Measurements from ENCODE around the gene CD79B. TPM values are rescaled to one million over a fixed set of nuclear protein-coding genes. Genes with fewer than 3 reads are reported as not detected.
A peak's percentile ranks its signal among the peaks of the same experiment; 100 is the strongest.
"Not testable (repeated sequence)": the region's sequence is repeated elsewhere in the genome, so short reads cannot be mapped to it uniquely, and the experiment has no call there.

The CD79B gene
- total and polyA plus RNA-seq, 2 of the 13 experiments (the other 11 are each of a cell fraction or from before 2014, with no cell fraction given): not detected

GRCh38 chr17:63892316-63893037 is 39.7 kb downstream of the CD79B start:
- H4K20me1 ChIP-seq (ENCODE audit: insufficient read depth, low read length); H2AFZ ChIP-seq (ENCODE audit: low read length); H3K27ac ChIP-seq (ENCODE audit: extremely low read length, insufficient read depth, low read length); H3K9ac ChIP-seq (ENCODE audit: insufficient read depth, low read depth, low read length); CTCF ChIA-PET (ENCODE audit: low intra/inter-chr PET ratio, low total read pairs); H3K4me3 ChIP-seq (replicated peaks in 1 of 3; ENCODE audit: insufficient read depth in 1 of 3, low read depth in 2 of 3, low read length in 3 of 3); DNase-seq (ENCODE audit: low spot score); H3K4me2 ChIP-seq (ENCODE audit: low read depth, low read length); intact Hi-C loops (cut with micrococcal nuclease; ENCODE audit: unreplicated experiment); BruUV-seq (replicated peaks); H3K36me3 ChIP-seq (replicated peaks in 1 of 2; ENCODE audit: control insufficient read depth in 1 of 2, insufficient read depth in 2 of 2, low read length in 2 of 2); FAIRE-seq; H3K9me3 ChIP-seq (ENCODE audit: low read length); H3K79me2 ChIP-seq (ENCODE audit: insufficient read depth, low read length); in situ Hi-C loops (cut with HindIII; ENCODE audit: extremely low pct_ligation_motif_present, low pct_unique_long_range_greater_than_20kb); POLR2A ChIA-PET; H3K4me1 ChIP-seq (ENCODE audit: insufficient read depth, low read length); H3K27me3 ChIP-seq (ENCODE audit: control insufficient read depth in 1 of 2, insufficient read depth in 2 of 2, low read length in 2 of 2): not testable (repeated sequence)
- peak; percentile 72 for ATAC-seq
- TF ChIP-seq CTCF (CRISPR knock-in tag; IDR thresholded peaks at IDR 0.05): peak; percentile 49
- 14% methylated on average over 10 of the region's 11 CpGs for WGBS (ENCODE audit: low lambda C conversion rate)

DNA sequence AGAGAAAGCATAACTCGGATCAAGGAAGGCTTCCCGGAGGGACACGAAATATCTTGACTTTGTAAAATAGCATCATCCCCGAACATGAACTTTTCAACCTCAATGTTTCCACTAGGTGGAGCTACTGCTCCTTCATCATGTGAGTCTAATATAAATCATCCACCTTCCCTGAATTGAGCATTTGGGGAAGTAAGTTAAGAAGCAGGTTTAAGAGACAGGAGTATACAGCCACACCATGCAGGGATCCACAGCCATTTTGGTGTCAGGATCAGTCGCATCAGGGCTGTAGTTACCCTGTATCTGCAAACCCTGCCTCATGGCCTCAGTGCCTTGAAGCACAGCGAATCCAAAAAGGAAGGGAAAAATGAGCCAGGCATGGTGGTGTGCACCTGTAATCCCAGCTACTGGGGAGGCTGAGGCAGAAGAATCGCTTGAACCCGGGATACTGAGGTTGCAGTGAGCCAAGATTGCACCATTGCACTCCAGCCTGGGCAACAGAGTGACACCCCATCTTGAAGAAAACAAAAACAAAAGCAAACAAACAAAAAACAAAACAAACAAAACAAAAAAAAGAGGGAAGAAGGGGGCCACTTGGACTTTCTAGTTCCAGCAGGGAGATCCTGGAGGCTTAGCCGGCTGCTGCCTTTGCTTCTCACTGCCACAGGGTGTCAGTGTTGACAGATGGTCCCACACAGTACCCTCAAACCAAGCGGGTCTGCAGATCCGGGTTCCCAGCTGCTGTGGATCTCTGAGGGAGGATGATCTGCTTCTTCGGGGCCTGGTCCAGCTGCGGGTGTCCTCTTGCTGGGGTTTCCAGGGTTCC is 42.9 kb downstream of the CD79B start:
- CTCF ChIA-PET (ENCODE audit: low intra/inter-chr PET ratio, low total read pairs): interaction anchor here (1.0 kb wide), 1 partner anchor 102 kb away, joined by 3 read pairs; no protein-coding TSS in a partner anchor
- peak; percentile 40 for TF ChIP-seq STAG1 (CRISPR knock-in tag; IDR thresholded peaks at IDR 0.05)
- TF ChIP-seq CTCF (CRISPR knock-in tag; IDR thresholded peaks at IDR 0.05): peak; percentile 52
- DNase-seq (ENCODE audit: low spot score) (peak; percentile 33), FAIRE-seq (peak; percentile 15), ATAC-seq (peak; percentile 96)
- H3K27ac ChIP-seq (ENCODE audit: extremely low read length, insufficient read depth, low read length); H3K4me2 ChIP-seq (ENCODE audit: low read depth, low read length); intact Hi-C loops (cut with micrococcal nuclease; ENCODE audit: unreplicated experiment); H3K79me2 ChIP-seq (ENCODE audit: insufficient read depth, low read length); H4K20me1 ChIP-seq (ENCODE audit: insufficient read depth, low read length); H3K9me3 ChIP-seq (ENCODE audit: low read length); H3K36me3 ChIP-seq (replicated peaks in 1 of 2; ENCODE audit: control insufficient read depth in 1 of 2, insufficient read depth in 2 of 2, low read length in 2 of 2); H3K9ac ChIP-seq (ENCODE audit: insufficient read depth, low read depth, low read length); H3K4me3 ChIP-seq (replicated peaks in 1 of 3; ENCODE audit: insufficient read depth in 1 of 3, low read depth in 2 of 3, low read length in 3 of 3); H3K4me1 ChIP-seq (ENCODE audit: insufficient read depth, low read length); POLR2A ChIA-PET; in situ Hi-C loops (cut with HindIII; ENCODE audit: extremely low pct_ligation_motif_present, low pct_unique_long_range_greater_than_20kb); H2AFZ ChIP-seq (ENCODE audit: low read length); BruUV-seq (replicated peaks): not testable (repeated sequence)
- WGBS (ENCODE audit: low lambda C conversion rate): 8% methylated on average over 12 of the region's 13 CpGs
- H3K27me3 ChIP-seq (ENCODE audit: control insufficient read depth in 1 of 2, insufficient read depth in 2 of 2, low read length in 2 of 2): peaks cover 1 to 10% of the 10 kb centered on the region in 2 experiments; a peak in 3 of 5 replicates

DNA sequence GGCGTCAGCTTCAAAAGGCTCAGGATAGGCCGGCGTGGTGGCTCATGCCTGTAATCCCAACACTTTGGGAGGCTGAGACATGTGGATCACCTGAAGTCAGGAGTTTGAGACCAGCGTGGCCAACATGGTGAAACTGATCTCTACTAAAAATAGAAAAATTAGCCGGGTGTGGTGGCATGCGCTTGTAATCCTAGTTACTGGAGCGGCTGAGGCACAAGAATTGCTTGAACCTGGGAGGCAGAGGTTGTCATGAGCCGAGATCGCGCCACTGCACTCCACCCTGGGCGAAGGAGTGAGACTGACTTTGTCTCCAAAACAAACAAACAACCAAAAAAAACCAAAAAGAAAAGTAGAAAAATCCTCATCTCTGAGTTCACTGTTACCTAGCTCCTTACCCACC is 47.0 kb downstream of the CD79B start:
- FAIRE-seq; H3K4me2 ChIP-seq (ENCODE audit: low read depth, low read length); H3K4me1 ChIP-seq (ENCODE audit: insufficient read depth, low read length); H3K9ac ChIP-seq (ENCODE audit: insufficient read depth, low read depth, low read length); H3K4me3 ChIP-seq (replicated peaks in 1 of 3; ENCODE audit: insufficient read depth in 1 of 3, low read depth in 2 of 3, low read length in 3 of 3); H4K20me1 ChIP-seq (ENCODE audit: insufficient read depth, low read length); H3K9me3 ChIP-seq (ENCODE audit: low read length); POLR2A ChIA-PET; ATAC-seq; DNase-seq (ENCODE audit: low spot score); BruUV-seq (replicated peaks); H3K79me2 ChIP-seq (ENCODE audit: insufficient read depth, low read length); H3K36me3 ChIP-seq (replicated peaks in 1 of 2; ENCODE audit: control insufficient read depth in 1 of 2, insufficient read depth in 2 of 2, low read length in 2 of 2); H3K27ac ChIP-seq (ENCODE audit: extremely low read length, insufficient read depth, low read length); CTCF ChIA-PET (ENCODE audit: low intra/inter-chr PET ratio, low total read pairs); intact Hi-C loops (cut with micrococcal nuclease; ENCODE audit: unreplicated experiment); H2AFZ ChIP-seq (ENCODE audit: low read length); in situ Hi-C loops (cut with HindIII; ENCODE audit: extremely low pct_ligation_motif_present, low pct_unique_long_range_greater_than_20kb): not testable (repeated sequence)
- WGBS (ENCODE audit: low lambda C conversion rate): 38% methylated on average over 8 of the region's 11 CpGs
- H3K27me3 ChIP-seq (ENCODE audit: control insufficient read depth in 1 of 2, insufficient read depth in 2 of 2, low read length in 2 of 2): peaks cover 1 to 10% of the 10 kb centered on the region in 2 experiments; a peak in 4 of 5 replicates
